DND-41 (cell line): ENCODE data around the gene CIT.

ENCODE experiments used
- ATAC-seq: fragments of 200-7000 bp; cut with Tn5 transposase; 3 replicates; pipeline ENCODE4 v1.9.1; 2021; ENCODE audit warnings: low read depth; ENCODE audit not compliant: insufficient read depth
- DNase-seq: peaks from one replicate; pipeline ENCODE4 v3.0.0-alpha.2; 2020
- H2AFZ ChIP-seq: 2 replicates; pipeline ENCODE4 v1.6.0; 2012; ENCODE audit warnings: low read depth, low read length
- H3K27ac ChIP-seq: 2 replicates; pipeline ENCODE4 v1.5.1; 2012; ENCODE audit warnings: low read length, inconsistent platforms
- H3K27me3 ChIP-seq: fragments of 200-600 bp; sonication (generic); 2 replicates; pipeline ENCODE4 v1.6.0; 2012; ENCODE audit warnings: low read length, mild to moderate bottlenecking, inconsistent platforms; ENCODE audit not compliant: insufficient read depth, poor library complexity
- H3K36me3 ChIP-seq: 2 replicates; pipeline ENCODE4 v1.5.1; 2012; ENCODE audit warnings: low read length, inconsistent platforms; ENCODE audit not compliant: insufficient read depth
- H3K4me1 ChIP-seq: 2 replicates; pipeline ENCODE4 v1.5.1; 2012; ENCODE audit warnings: mild to moderate bottlenecking, low read length; ENCODE audit not compliant: insufficient read depth
- H3K4me2 ChIP-seq: 2 replicates; pipeline ENCODE4 v1.6.0; 2012; ENCODE audit warnings: mild to moderate bottlenecking, moderate library complexity, low read length, inconsistent platforms; ENCODE audit not compliant: insufficient read depth
- H3K4me3 ChIP-seq, 2 experiments: fragments of 200-600 bp in 1 of 2; shearing (Covaris generic) in 1 of 2; 2 replicates each; pipeline ENCODE4 v1.5.1; 2012 to 2016; ENCODE audit warnings: inconsistent platforms in 2 of 2, low read length in 2 of 2, mild to moderate bottlenecking in 2 of 2, low read depth in 1 of 2, moderate library complexity in 1 of 2
- H3K79me2 ChIP-seq: 2 replicates; pipeline ENCODE4 v1.6.0; 2012; ENCODE audit warnings: low read length, inconsistent platforms; ENCODE audit not compliant: insufficient read depth
- H3K9ac ChIP-seq: 2 replicates; pipeline ENCODE4 v1.6.0; 2012; ENCODE audit warnings: low read depth, mild to moderate bottlenecking, inconsistent platforms, low read length, moderate library complexity
- H3K9me3 ChIP-seq: 2 replicates; pipeline ENCODE4 v1.5.1; 2012; ENCODE audit warnings: low read length, moderate library complexity, mild to moderate bottlenecking, inconsistent platforms; ENCODE audit not compliant: insufficient read depth, severe bottlenecking
- H4K20me1 ChIP-seq: 2 replicates; pipeline ENCODE4 v1.6.0; 2012; ENCODE audit warnings: low read length; ENCODE audit not compliant: insufficient read depth
- CTCF ChIP-seq: IDR thresholded peaks from 2 replicates; pipeline ENCODE4 v1.5.1; 2012; ENCODE audit warnings: borderline replicate concordance, low read length, moderate library complexity, mild to moderate bottlenecking; ENCODE audit not compliant: poor library complexity, severe bottlenecking; ENCODE audit errors: extremely low read depth
- EZH2 ChIP-seq: IDR thresholded peaks from 3 replicates; pipeline ENCODE4 v1.6.1; 2012; ENCODE audit warnings: borderline replicate concordance, low read depth, mild to moderate bottlenecking, moderate library complexity, low read length, inconsistent platforms; ENCODE audit not compliant: severe bottlenecking

CIT gene

GRCh38 chr12:119775246-119775895, 101.7 kb downstream of the CIT start:
- H2AFZ ChIP-seq: no peak overlapping the region
- H3K9ac ChIP-seq: no peak overlapping the region
- no peak for DNase-seq
- H3K27ac ChIP-seq: no peak overlapping the region
- ATAC-seq: no peak
- H3K36me3 ChIP-seq: peaks cover 88% of the 10 kb centered on the region
- H3K4me3 ChIP-seq: no peak overlapping the region
- no peak overlapping the region for H3K4me2 ChIP-seq
- no peaks in the 10 kb centered on the region for H3K27me3 ChIP-seq
- H3K79me2 ChIP-seq: no peaks in the 10 kb centered on the region
- H3K4me1 ChIP-seq: no peaks in the 10 kb centered on the region
- no peaks in the 10 kb centered on the region for H3K9me3 ChIP-seq
- no peaks in the 10 kb centered on the region for H4K20me1 ChIP-seq
- no peak for TF ChIP-seq CTCF
- TF ChIP-seq EZH2: no peak

- no peak for ATAC-seq
- Histone ChIP-seq H3K36me3 (peaks cover 93% of the 10 kb centered on the region), H3K9ac (no peak overlapping the region)
Measured at GRCh38 chr12:119772431-119772830, 104.7 kb downstream of the CIT start.

GRCh38 chr12:119770146-119770545, 107.0 kb downstream of the CIT start:
- peaks cover 93% of the 10 kb centered on the region for H3K36me3 ChIP-seq
- H3K9me3 ChIP-seq: no peaks in the 10 kb centered on the region
- DNase-seq (no peak), ATAC-seq (no peak)
- H3K9ac ChIP-seq: no peak overlapping the region
- TF ChIP-seq EZH2 (no peak), CTCF (no peak)
- H3K4me2 ChIP-seq: no peak overlapping the region
- no peaks in the 10 kb centered on the region for H4K20me1 ChIP-seq
- H3K79me2 ChIP-seq: no peaks in the 10 kb centered on the region
- no peak overlapping the region for H2AFZ ChIP-seq
- no peaks in the 10 kb centered on the region for H3K4me1 ChIP-seq
- no peak overlapping the region for H3K4me3 ChIP-seq
- H3K27me3 ChIP-seq: no peaks in the 10 kb centered on the region
- no peak overlapping the region for H3K27ac ChIP-seq

More at GRCh38 chr12:119772431-119772830, 104.7 kb downstream of the CIT start:
- Histone ChIP-seq H3K9me3 (no peaks in the 10 kb centered on the region), H3K27ac (no peak overlapping the region), H3K4me3 (no peak overlapping the region), H3K79me2 (no peaks in the 10 kb centered on the region), H4K20me1 (no peaks in the 10 kb centered on the region), H3K27me3 (no peaks in the 10 kb centered on the region), H3K4me2 (no peak overlapping the region), H2AFZ (no peak overlapping the region), H3K4me1 (no peaks in the 10 kb centered on the region)
- DNase-seq: no peak
- no peak for TF ChIP-seq CTCF
- no peak for TF ChIP-seq EZH2
